WTC11 (cell line): Measurements from ENCODE around the gene MCM6. TPM values are rescaled to one million over a fixed set of nuclear protein-coding genes. Genes with fewer than 3 reads are reported as not detected.
"Not testable (repeated sequence)": the region's sequence is repeated elsewhere in the genome, so short reads cannot be mapped to it uniquely, and the experiment has no call there.

Source experiments
- ATAC-seq: fragments of 200-7000 bp; cut with Tn5 transposase; 2 replicates; pipeline ENCODE4 v1.10.0; 2021; ENCODE audit warnings: mild to moderate bottlenecking, moderate library complexity
- CTCF ChIA-PET: fragments of 300-600 bp; sonication (Branson Sonifier 250); formaldehyde crosslinking; loops from one replicate; lab custom pipeline; 2021; ENCODE audit warnings: antibody characterized with exemption; lab: Charles Lee
- POLR2A ChIA-PET: fragments of 350-600 bp; sonication (Branson Sonifier 250); formaldehyde crosslinking; loops from one replicate; lab custom pipeline; 2021; ENCODE audit warnings: antibody characterized with exemption; lab: Charles Lee
- DNase-seq: peaks from one replicate; pipeline ENCODE4 v3.0.0; 2021; ENCODE audit warnings: low spot score
- H3K27ac Mint-ChIP-seq: 2 replicates; pipeline ENCODE4 v1.8.0; 2021; ENCODE audit warnings: mixed read lengths
- H3K27me3 Mint-ChIP-seq: 2 replicates; pipeline ENCODE4 v1.8.0; 2021; ENCODE audit warnings: low read depth, mild to moderate bottlenecking, moderate library complexity, mixed read lengths
- H3K36me3 Mint-ChIP-seq: 2 replicates; pipeline ENCODE4 v1.8.0; 2021; ENCODE audit warnings: mixed read lengths
- H3K4me1 Mint-ChIP-seq: 2 replicates; pipeline ENCODE4 v1.8.0; 2022; ENCODE audit warnings: mixed read lengths
- H3K4me3 Mint-ChIP-seq: 2 replicates; pipeline ENCODE4 v1.8.0; 2021; ENCODE audit warnings: mild to moderate bottlenecking, moderate library complexity, mixed read lengths
- H3K9me3 Mint-ChIP-seq: 2 replicates; pipeline ENCODE4 v1.8.0; 2021; ENCODE audit warnings: mixed read lengths
- ATF1 ChIP-seq: sonication (generic); formaldehyde crosslinking; IDR thresholded peaks from 2 replicates; pipeline ENCODE4 v1.8.1; 2023; ENCODE audit warnings: mild to moderate bottlenecking, moderate library complexity, missing genetic modification reagents
- CREB1 ChIP-seq: sonication (generic); formaldehyde crosslinking; IDR thresholded peaks from 2 replicates; pipeline ENCODE4 v1.8.0; 2023; ENCODE audit warnings: mild to moderate bottlenecking, missing genetic modification reagents
- GRHL2 ChIP-seq: fragments of 250-450 bp; sonication (Bioruptor Pico); IDR thresholded peaks from 2 replicates; pipeline ENCODE4 v1.8.0; 2022; ENCODE audit warnings: mild to moderate bottlenecking, moderate library complexity; ENCODE audit not compliant: insufficient replicate concordance, severe bottlenecking
- GTF2I ChIP-seq: fragments of 250-450 bp; sonication (Bioruptor Pico); conservative IDR thresholded peaks from 2 replicates; pipeline ENCODE4 v1.4.0; 2021; ENCODE audit warnings: mild to moderate bottlenecking
- JAZF1 ChIP-seq: fragments of 250-450 bp; sonication (Bioruptor Pico); IDR thresholded peaks from 2 replicates; pipeline ENCODE4 v1.9.0; 2021; ENCODE audit warnings: moderate library complexity, mild to moderate bottlenecking, inconsistent platforms
- KAT7 ChIP-seq: sonication (generic); formaldehyde crosslinking; IDR thresholded peaks from 2 replicates; pipeline ENCODE4 v1.8.1; 2023; ENCODE audit warnings: missing genetic modification reagents, mild to moderate bottlenecking, borderline replicate concordance
- RORB ChIP-seq: fragments of 250-450 bp; sonication (Bioruptor Pico); IDR thresholded peaks from 2 replicates; pipeline ENCODE4 v1.9.0; 2021; ENCODE audit warnings: mild to moderate bottlenecking
- USF1 ChIP-seq: sonication (generic); formaldehyde crosslinking; IDR thresholded peaks from 2 replicates; pipeline ENCODE4 v1.8.0; 2022; ENCODE audit warnings: mild to moderate bottlenecking, missing genetic modification reagents
- ZNF281 ChIP-seq: sonication (generic); formaldehyde crosslinking; IDR thresholded peaks from 2 replicates; pipeline ENCODE4 v1.8.0; 2023; ENCODE audit warnings: mild to moderate bottlenecking, missing genetic modification reagents
- ZNF423 ChIP-seq: fragments of 250-450 bp; sonication (Bioruptor Pico); IDR thresholded peaks from 2 replicates; pipeline ENCODE4 v2.1.2; 2022; ENCODE audit warnings: mild to moderate bottlenecking, moderate library complexity
- total RNA-seq: library from RNA; stranded (reverse); gene quantifications from 3 replicates; pipeline ENCODE4 v1.2.3, GENCODE V29; 2021
- TF ChIP-seq, protein P1 (sequence below): sonication (generic); formaldehyde crosslinking; IDR thresholded peaks from 2 replicates; pipeline ENCODE4 v1.8.1; 2023; ENCODE audit warnings: mild to moderate bottlenecking, missing genetic modification reagents, moderate library complexity
- TF ChIP-seq, protein P2 (sequence below): fragments of 250-450 bp; sonication (Bioruptor Pico); IDR thresholded peaks from 2 replicates; pipeline ENCODE4 v1.9.0; 2021; ENCODE audit warnings: mild to moderate bottlenecking
- TF ChIP-seq, protein P3 (sequence below): sonication (generic); formaldehyde crosslinking; IDR thresholded peaks from 2 replicates; pipeline ENCODE4 v1.8.1; 2023; ENCODE audit warnings: mild to moderate bottlenecking, missing genetic modification reagents, borderline replicate concordance
- TF ChIP-seq, protein P4 (sequence below): fragments of 250-450 bp; sonication (Bioruptor Pico); conservative IDR thresholded peaks from 2 replicates; pipeline ENCODE4 v1.9.0; 2021; ENCODE audit warnings: mild to moderate bottlenecking

Gene MCM6
- total RNA-seq, 1 experiment from 2014 or later = 107 TPM

- Mint-ChIP-seq H3K27me3 (no peaks in the 10 kb centered on the region; the same call in 1 of the 2 replicates), H3K36me3 (no peaks in the 10 kb centered on the region), H3K27ac (no peak overlapping the region), H3K4me3 (no peak overlapping the region), H3K9me3 (no peaks in the 10 kb centered on the region; the same call in 1 of the 2 replicates), H3K4me1 (peaks cover 8% of the 10 kb centered on the region)
- ChIA-PET CTCF (interaction anchor here (0.6 kb wide), 1 partner anchor 1264 kb away, joined by 3 read pairs; no protein-coding TSS in a partner anchor), POLR2A (interaction anchor here (0.6 kb wide), 1 partner anchor 87 kb away, joined by 3 read pairs; no protein-coding TSS in a partner anchor)
- no peak for TF ChIP-seq GRHL2 (CRISPR knock-in tag)
- TF ChIP-seq ATF1 (CRISPR knock-in tag) = no peak
- ATAC-seq (peak; percentile 30; the same call in 1 of the 2 replicates), DNase-seq (no peak)
Measured at GRCh38 chr2:135882415-135882814, 6.2 kb upstream of the MCM6 start.

GRCh38 chr2:135876770-135877169 lies 527 bp upstream of the MCM6 start:
- H3K9me3 Mint-ChIP-seq, H3K27me3 Mint-ChIP-seq, DNase-seq, ATAC-seq: not testable (repeated sequence)
- POLR2A ChIA-PET = interaction anchor here (0.6 to 0.8 kb wide), 2 partner anchors 16 to 27 kb away, joined by 3 read pairs; no protein-coding TSS in a partner anchor
- H3K36me3 Mint-ChIP-seq = peaks cover 13% of the 10 kb centered on the region
- H3K4me1 Mint-ChIP-seq = peaks cover 29% of the 10 kb centered on the region
- CTCF ChIA-PET = interaction anchor here (0.9 to 1.9 kb wide), 2 partner anchors 121 to 507 kb away, joined by 3 to 11 read pairs; no protein-coding TSS in a partner anchor
- H3K4me3 Mint-ChIP-seq = peak overlapping the region; percentile 90
- peak overlapping the region; percentile 94 for H3K27ac Mint-ChIP-seq

DNA sequence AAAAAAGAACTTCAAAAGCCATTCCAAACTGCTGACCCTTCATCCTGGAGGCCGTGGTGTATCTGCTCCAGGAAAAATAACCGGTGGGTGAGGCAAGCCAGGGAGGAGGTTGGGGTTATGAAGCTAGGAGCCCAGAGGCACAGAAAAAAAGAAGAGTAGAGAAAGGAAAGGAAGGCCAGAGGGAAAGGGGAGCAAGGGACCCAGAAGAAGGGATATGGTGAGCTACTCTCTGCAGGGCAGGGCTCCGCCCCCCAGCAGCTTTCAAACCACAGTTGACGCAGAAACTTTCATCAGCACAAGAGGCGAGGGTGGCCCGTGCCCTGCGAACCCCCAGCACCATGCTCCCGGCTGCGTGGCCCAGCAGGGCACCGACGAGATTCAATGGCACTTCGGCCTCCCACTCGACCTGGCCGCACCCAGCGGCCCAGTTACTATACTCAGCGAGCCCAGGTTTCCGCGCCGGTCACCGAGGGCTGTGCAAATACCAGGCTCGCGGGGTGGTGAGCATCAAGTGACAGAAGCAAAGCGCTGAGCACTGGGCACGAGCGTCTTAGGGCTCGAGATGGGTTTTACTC lies 665 bp downstream of the MCM6 start:
- peak; percentile 50 for ATAC-seq
- H3K9me3 Mint-ChIP-seq = no peaks in the 10 kb centered on the region
- DNase-seq = peak; percentile 52
- H3K36me3 Mint-ChIP-seq = peaks cover 25% of the 10 kb centered on the region
- TF ChIP-seq, protein P1, sequence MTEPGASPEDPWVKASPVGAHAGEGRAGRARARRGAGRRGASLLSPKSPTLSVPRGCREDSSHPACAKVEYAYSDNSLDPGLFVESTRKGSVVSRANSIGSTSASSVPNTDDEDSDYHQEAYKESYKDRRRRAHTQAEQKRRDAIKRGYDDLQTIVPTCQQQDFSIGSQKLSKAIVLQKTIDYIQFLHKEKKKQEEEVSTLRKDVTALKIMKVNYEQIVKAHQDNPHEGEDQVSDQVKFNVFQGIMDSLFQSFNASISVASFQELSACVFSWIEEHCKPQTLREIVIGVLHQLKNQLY (CRISPR knock-in tag) = no peak
- TF ChIP-seq ZNF423 (CRISPR knock-in tag) = 0 out of 2 replicates have a peak, but pooled peaks have one; percentile 20
- H3K27ac Mint-ChIP-seq = peak overlapping the region; percentile 60; the same call in 1 of the 2 replicates
- POLR2A ChIA-PET = interaction anchor here (0.6 to 1.0 kb wide), 3 partner anchors 110 to 509 kb away, joined by 3 to 4 read pairs (median 3); partner anchors contain the start of gene DARS1
- peaks cover 4% of the 10 kb centered on the region; the same call in 1 of the 2 replicates for H3K27me3 Mint-ChIP-seq
- peaks cover 29% of the 10 kb centered on the region for H3K4me1 Mint-ChIP-seq
- peak overlapping the region; percentile 90 for H3K4me3 Mint-ChIP-seq
- CTCF ChIA-PET = interaction anchor here (0.6 to 1.9 kb wide), 5 partner anchors 78 to 508 kb away, joined by 3 to 11 read pairs (median 3); no protein-coding TSS in a partner anchor

DNA sequence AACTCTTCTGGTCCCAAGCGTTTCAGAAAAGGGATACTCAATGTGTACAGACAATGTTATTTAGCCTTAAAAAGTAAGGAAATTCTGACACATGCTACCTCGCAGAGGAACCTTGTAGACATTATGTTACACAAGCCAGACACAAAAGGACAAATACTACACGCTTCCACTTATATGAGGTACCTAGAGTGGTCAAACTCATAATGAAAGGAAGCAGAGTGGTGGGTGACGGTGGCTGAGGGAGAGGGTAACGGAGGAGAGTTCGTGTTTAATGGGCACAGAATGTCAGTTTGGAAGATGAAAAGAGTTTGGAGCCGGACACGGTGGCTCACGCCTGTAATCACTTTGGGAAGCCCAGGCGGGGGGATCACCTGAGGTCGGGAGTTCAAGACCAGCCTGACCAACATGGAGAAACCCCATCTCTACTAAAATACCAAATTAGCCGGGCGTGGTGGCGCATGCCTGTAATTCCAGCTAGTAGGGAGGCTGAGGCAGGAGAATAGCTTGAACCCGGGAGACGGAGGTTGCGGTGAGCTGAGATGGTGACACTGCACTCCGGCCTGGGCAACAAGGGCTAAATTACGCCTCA lies 1.4 kb downstream of the MCM6 start:
- DNase-seq = no peak
- peak overlapping the region; percentile 90 for H3K4me3 Mint-ChIP-seq
- H3K9me3 Mint-ChIP-seq = no peaks in the 10 kb centered on the region
- peaks cover 29% of the 10 kb centered on the region for H3K4me1 Mint-ChIP-seq
- ChIA-PET CTCF (interaction anchor here (0.7 to 1.9 kb wide), 3 partner anchors 77 to 509 kb away, joined by 3 to 11 read pairs (median 5); no protein-coding TSS in a partner anchor), POLR2A (interaction anchor here (0.6 to 1.0 kb wide), 3 partner anchors 111 to 509 kb away, joined by 3 to 4 read pairs (median 3); partner anchors contain the start of gene DARS1)
- peaks cover 4% of the 10 kb centered on the region; the same call in 1 of the 2 replicates for H3K27me3 Mint-ChIP-seq
- no peak for ATAC-seq
- no peak overlapping the region for H3K27ac Mint-ChIP-seq
- peaks cover 32% of the 10 kb centered on the region for H3K36me3 Mint-ChIP-seq
- no peak for TF ChIP-seq GTF2I (CRISPR knock-in tag)
- no peak for TF ChIP-seq ZNF281
- no peak for TF ChIP-seq JAZF1 (CRISPR knock-in tag)
- no peak for TF ChIP-seq KAT7
- TF ChIP-seq, protein P2, sequence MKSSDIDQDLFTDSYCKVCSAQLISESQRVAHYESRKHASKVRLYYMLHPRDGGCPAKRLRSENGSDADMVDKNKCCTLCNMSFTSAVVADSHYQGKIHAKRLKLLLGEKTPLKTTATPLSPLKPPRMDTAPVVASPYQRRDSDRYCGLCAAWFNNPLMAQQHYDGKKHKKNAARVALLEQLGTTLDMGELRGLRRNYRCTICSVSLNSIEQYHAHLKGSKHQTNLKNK (CRISPR knock-in tag) = no peak
- no peak for TF ChIP-seq RORB
- TF ChIP-seq CREB1 = no peak
- TF ChIP-seq, protein P3, sequence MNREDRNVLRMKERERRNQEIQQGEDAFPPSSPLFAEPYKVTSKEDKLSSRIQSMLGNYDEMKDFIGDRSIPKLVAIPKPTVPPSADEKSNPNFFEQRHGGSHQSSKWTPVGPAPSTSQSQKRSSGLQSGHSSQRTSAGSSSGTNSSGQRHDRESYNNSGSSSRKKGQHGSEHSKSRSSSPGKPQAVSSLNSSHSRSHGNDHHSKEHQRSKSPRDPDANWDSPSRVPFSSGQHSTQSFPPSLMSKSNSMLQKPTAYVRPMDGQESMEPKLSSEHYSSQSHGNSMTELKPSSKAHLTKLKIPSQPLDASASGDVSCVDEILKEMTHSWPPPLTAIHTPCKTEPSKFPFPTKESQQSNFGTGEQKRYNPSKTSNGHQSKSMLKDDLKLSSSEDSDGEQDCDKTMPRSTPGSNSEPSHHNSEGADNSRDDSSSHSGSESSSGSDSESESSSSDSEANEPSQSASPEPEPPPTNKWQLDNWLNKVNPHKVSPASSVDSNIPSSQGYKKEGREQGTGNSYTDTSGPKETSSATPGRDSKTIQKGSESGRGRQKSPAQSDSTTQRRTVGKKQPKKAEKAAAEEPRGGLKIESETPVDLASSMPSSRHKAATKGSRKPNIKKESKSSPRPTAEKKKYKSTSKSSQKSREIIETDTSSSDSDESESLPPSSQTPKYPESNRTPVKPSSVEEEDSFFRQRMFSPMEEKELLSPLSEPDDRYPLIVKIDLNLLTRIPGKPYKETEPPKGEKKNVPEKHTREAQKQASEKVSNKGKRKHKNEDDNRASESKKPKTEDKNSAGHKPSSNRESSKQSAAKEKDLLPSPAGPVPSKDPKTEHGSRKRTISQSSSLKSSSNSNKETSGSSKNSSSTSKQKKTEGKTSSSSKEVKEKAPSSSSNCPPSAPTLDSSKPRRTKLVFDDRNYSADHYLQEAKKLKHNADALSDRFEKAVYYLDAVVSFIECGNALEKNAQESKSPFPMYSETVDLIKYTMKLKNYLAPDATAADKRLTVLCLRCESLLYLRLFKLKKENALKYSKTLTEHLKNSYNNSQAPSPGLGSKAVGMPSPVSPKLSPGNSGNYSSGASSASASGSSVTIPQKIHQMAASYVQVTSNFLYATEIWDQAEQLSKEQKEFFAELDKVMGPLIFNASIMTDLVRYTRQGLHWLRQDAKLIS (CRISPR knock-in tag) = no peak
- TF ChIP-seq USF1 = no peak
- TF ChIP-seq, protein P4, sequence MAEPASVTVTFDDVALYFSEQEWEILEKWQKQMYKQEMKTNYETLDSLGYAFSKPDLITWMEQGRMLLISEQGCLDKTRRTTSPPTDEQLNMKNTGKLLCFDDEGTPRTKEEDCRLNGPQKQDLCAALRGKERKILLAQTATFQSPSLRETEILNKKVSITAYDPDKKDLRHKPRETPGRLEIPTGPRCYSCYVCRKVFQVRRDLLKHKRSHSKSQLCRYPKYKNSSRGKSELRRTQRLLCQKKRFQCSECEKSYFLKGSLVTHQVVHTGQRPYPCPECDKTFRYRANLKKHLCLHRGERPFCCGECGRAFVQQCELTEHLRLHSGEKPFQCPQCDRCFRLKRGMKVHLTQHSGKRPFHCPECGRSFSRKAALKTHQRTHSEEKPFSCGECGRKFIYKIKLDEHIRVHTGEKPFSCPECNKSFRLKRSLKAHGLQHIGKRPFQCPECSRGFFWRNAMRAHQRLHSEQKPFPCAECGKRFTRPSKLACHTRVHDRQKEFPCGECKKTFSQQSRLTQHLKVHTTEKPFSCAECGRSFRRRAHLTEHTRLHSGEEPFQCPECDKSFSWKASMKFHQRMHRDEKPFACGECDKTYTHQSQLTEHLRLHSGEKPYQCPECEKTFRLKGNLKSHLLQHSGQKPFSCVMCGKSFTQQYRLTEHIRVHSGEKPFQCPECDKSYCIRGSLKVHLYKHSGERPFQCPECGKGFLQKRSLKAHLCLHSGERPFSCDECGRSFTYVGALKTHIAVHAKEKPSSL = no peak
